Liver (tissue), 9 donors: Measurements from ENCODE around the gene ABCC5. TPM values are rescaled to one million over a fixed set of nuclear protein-coding genes. Genes with fewer than 3 reads are reported as not detected.
A peak's percentile ranks its signal among the peaks of the same experiment; 100 is the strongest.

Experiments
- DNase-seq: peaks from one replicate; pipeline ENCODE4 v3.0.0-alpha.2; 2017; ENCODE audit warnings: low spot score
- H3K27ac ChIP-seq, 2 donors: one replicate each; pipeline ENCODE4 v1.7.0; 2013; ENCODE audit warnings: inconsistent platforms in 2 of 2, low read length in 2 of 2, control low read depth in 1 of 2, low read depth in 1 of 2, mild to moderate bottlenecking in 1 of 2
- H3K27me3 ChIP-seq, 4 donors: one replicate each; pipeline versions ENCODE4 v1.6.1 to v1.7.0; 2013; ENCODE audit warnings: low read length in 3 of 4, inconsistent platforms in 1 of 4, mild to moderate bottlenecking in 1 of 4, moderate library complexity in 1 of 4; ENCODE audit not compliant: control insufficient read depth in 4 of 4, insufficient read depth in 4 of 4
- H3K36me3 ChIP-seq, 4 donors: one replicate each; pipeline versions ENCODE4 v1.6.1 to v1.7.0; 2013; ENCODE audit warnings: low read length in 3 of 4, mild to moderate bottlenecking in 3 of 4, low read depth in 1 of 4, moderate library complexity in 1 of 4; ENCODE audit not compliant: control insufficient read depth in 4 of 4, insufficient read depth in 3 of 4
- H3K4me1 ChIP-seq, 4 donors: one replicate each; pipeline versions ENCODE4 v1.6.1 to v1.7.0; 2013; ENCODE audit warnings: low read length in 3 of 4, mild to moderate bottlenecking in 3 of 4, moderate library complexity in 1 of 4; ENCODE audit not compliant: control insufficient read depth in 4 of 4, insufficient read depth in 4 of 4
- H3K4me3 ChIP-seq, 3 donors: one replicate each; pipeline versions ENCODE4 v1.6.1 to v1.7.0; 2013; ENCODE audit warnings: low read length in 3 of 3, control low read depth in 1 of 3, low read depth in 1 of 3, mild to moderate bottlenecking in 1 of 3
- H3K9ac ChIP-seq, 2 donors: one replicate each; pipeline ENCODE4 v1.7.0; 2013; ENCODE audit warnings: low read length in 2 of 2, mild to moderate bottlenecking in 2 of 2, moderate library complexity in 2 of 2, control low read depth in 1 of 2, low read depth in 1 of 2
- H3K9me3 ChIP-seq, 4 donors: one replicate each; pipeline versions ENCODE4 v1.6.1 to v1.7.0; 2013; ENCODE audit warnings: low read length in 3 of 4; ENCODE audit not compliant: control insufficient read depth in 4 of 4
- EGR1 ChIP-seq, 2 donors: IDR thresholded peaks; 2 replicates each; pipeline ENCODE4 v1.6.1; 2016 to 2018; ENCODE audit warnings: antibody characterized with exemption in 2 of 2, low read depth in 2 of 2
- FOXA1 ChIP-seq: IDR thresholded peaks from 2 replicates; pipeline ENCODE4 v1.6.1; 2016; ENCODE audit warnings: antibody characterized with exemption
- FOXA2 ChIP-seq: IDR thresholded peaks from 2 replicates; pipeline ENCODE4 v1.6.1; 2016; ENCODE audit warnings: antibody characterized with exemption
- GABPA ChIP-seq, 2 donors: IDR thresholded peaks in 1 of 2; conservative IDR thresholded peaks in 1 of 2; 2 replicates each; pipeline ENCODE4 v1.6.1; 2016; ENCODE audit warnings: antibody characterized with exemption in 2 of 2, mild to moderate bottlenecking in 1 of 2, moderate library complexity in 1 of 2
- HNF4A ChIP-seq, 2 donors: conservative IDR thresholded peaks; 2 replicates each; pipeline ENCODE4 v1.6.1; 2016; ENCODE audit warnings: antibody characterized with exemption in 2 of 2, mild to moderate bottlenecking in 2 of 2
- HNF4G ChIP-seq: IDR thresholded peaks from 2 replicates; pipeline ENCODE4 v1.6.1; 2016; ENCODE audit warnings: antibody characterized with exemption
- JUND ChIP-seq, 2 donors: IDR thresholded peaks; 2 replicates each; pipeline ENCODE4 v1.6.1; 2016; ENCODE audit warnings: antibody characterized with exemption in 2 of 2
- NR2F2 ChIP-seq: IDR thresholded peaks from 2 replicates; pipeline ENCODE4 v1.6.1; 2016; ENCODE audit warnings: antibody characterized with exemption
- RAD21 ChIP-seq, 2 donors: IDR thresholded peaks; 2 replicates each; pipeline ENCODE4 v1.6.1; 2016; ENCODE audit warnings: antibody characterized with exemption in 2 of 2, mild to moderate bottlenecking in 2 of 2
- RXRA ChIP-seq, 2 donors: IDR thresholded peaks; 2 replicates each; pipeline ENCODE4 v1.6.1; 2017 to 2018; ENCODE audit warnings: antibody characterized with exemption in 2 of 2, mild to moderate bottlenecking in 1 of 2
- SP1 ChIP-seq: IDR thresholded peaks from 2 replicates; pipeline ENCODE4 v1.6.1; 2018; ENCODE audit warnings: antibody characterized with exemption, mild to moderate bottlenecking
- TAF1 ChIP-seq: conservative IDR thresholded peaks from 2 replicates; pipeline ENCODE4 v1.6.1; 2016; ENCODE audit warnings: antibody characterized with exemption, mild to moderate bottlenecking
- YY1 ChIP-seq: IDR thresholded peaks from 2 replicates; pipeline ENCODE4 v1.6.1; 2016; ENCODE audit warnings: antibody characterized with exemption, mild to moderate bottlenecking
- WGBS: extraction: QIAGEN DNeasy Blood & Tissue Kit; methylation state at CpG from one replicate; pipeline ENCODE4 v1.1.7; 2013; 5-methylcytosine and 5-hydroxymethylcytosine counted together
- polyA plus RNA-seq, 2 donors: library from polyadenylated mRNA; stranded (reverse) in 1 of 2; unstranded in 1 of 2; fragments of 200-250 nt in 1 of 2; fragments of >200 nt in 1 of 2; fragmentation: Nextera tagmentation in 1 of 2; extraction: Ambion mirVana in 1 of 2; gene quantifications; one replicate each; pipeline versions ENCODE4 v1.2.1 to v1.2.3, GENCODE V29; 2013 to 2015
- total RNA-seq, 2 donors: library from RNA; depleted of rRNA; stranded (reverse); fragments of >200 nt; gene quantifications; one replicate each; pipeline ENCODE4 v1.2.3, GENCODE V29; 2014
- TF ChIP-seq, protein P1 (sequence below): IDR thresholded peaks from 2 replicates; pipeline ENCODE4 v1.6.1; 2016; ENCODE audit warnings: antibody characterized with exemption, mild to moderate bottlenecking
- TF ChIP-seq, protein P2 (sequence below): IDR thresholded peaks from 2 replicates; pipeline ENCODE4 v1.6.1; 2016; ENCODE audit warnings: antibody characterized with exemption
- TF ChIP-seq, protein P3 (sequence below): IDR thresholded peaks from 2 replicates; pipeline ENCODE4 v1.6.1; 2016; ENCODE audit warnings: antibody characterized with exemption
- TF ChIP-seq, protein P4 (sequence below): IDR thresholded peaks from 2 replicates; pipeline ENCODE4 v1.6.1; 2016; ENCODE audit warnings: antibody characterized with exemption
- TF ChIP-seq, protein P5 (sequence below): fragments of 150-350 bp; IDR thresholded peaks from 2 replicates; pipeline ENCODE4 v1.5.1; 2017; ENCODE audit warnings: improper control_type of control experiment, low read depth, low read length; ENCODE audit not compliant: missing input control
- donor health status: healthy.
- donor health status: healthy.
- donor health status: healthy.
- donor health status: healthy.
- donor health status: healthy.

ABCC5 gene
- total and polyA plus RNA-seq, 4 donors, result 2.8 to 35.7 (median 8.1) TPM

DNA sequence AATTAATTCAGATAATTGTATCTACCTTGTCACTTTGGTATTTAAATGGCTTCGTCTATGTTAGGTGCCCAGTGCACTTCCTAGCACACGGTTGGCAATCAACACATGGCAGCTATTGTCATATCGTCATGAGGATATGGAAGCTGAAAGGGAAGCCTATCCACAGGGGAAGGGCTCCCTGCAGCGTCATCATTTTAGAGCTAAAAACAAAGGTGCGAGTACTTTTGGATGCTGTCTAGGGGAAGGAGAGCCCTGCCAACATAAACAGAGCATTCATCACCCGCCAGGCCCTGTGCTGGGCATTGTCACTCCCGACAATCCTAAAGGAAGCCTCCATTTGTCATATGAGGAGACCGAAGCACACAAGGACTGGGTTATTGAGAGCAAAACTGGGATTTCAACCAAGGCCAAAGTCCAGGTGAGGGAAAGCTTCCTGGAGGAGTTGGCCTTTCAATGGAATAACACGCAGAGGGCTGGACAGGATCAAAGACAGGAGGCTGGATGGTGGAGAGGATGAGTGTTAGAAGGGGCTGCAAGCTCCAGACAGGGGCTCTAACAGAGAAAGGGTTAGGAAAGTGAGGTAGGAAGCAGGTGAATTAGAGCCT, 125.0 kb downstream of the ABCC5 start:
- no peaks in the 10 kb centered on the region for H3K9me3 ChIP-seq
- no peaks in the 10 kb centered on the region for H3K36me3 ChIP-seq
- no peak overlapping the region for H3K4me3 ChIP-seq
- H3K27me3 ChIP-seq, result no peaks in the 10 kb centered on the region
- TF ChIP-seq HNF4G, result peak; percentile 17
- TF ChIP-seq SP1, result peak; percentile 64
- TF ChIP-seq, protein P1, sequence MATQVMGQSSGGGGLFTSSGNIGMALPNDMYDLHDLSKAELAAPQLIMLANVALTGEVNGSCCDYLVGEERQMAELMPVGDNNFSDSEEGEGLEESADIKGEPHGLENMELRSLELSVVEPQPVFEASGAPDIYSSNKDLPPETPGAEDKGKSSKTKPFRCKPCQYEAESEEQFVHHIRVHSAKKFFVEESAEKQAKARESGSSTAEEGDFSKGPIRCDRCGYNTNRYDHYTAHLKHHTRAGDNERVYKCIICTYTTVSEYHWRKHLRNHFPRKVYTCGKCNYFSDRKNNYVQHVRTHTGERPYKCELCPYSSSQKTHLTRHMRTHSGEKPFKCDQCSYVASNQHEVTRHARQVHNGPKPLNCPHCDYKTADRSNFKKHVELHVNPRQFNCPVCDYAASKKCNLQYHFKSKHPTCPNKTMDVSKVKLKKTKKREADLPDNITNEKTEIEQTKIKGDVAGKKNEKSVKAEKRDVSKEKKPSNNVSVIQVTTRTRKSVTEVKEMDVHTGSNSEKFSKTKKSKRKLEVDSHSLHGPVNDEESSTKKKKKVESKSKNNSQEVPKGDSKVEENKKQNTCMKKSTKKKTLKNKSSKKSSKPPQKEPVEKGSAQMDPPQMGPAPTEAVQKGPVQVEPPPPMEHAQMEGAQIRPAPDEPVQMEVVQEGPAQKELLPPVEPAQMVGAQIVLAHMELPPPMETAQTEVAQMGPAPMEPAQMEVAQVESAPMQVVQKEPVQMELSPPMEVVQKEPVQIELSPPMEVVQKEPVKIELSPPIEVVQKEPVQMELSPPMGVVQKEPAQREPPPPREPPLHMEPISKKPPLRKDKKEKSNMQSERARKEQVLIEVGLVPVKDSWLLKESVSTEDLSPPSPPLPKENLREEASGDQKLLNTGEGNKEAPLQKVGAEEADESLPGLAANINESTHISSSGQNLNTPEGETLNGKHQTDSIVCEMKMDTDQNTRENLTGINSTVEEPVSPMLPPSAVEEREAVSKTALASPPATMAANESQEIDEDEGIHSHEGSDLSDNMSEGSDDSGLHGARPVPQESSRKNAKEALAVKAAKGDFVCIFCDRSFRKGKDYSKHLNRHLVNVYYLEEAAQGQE, result no peak
- TF ChIP-seq HNF4A (conservative IDR thresholded peaks at IDR 0.05), result peak; percentile 62 to 65
- peaks cover 0 to 4% (median 0%) of the 10 kb centered on the region in 4 donors for H3K4me1 ChIP-seq
- DNase-seq, result no peak
- H3K27ac ChIP-seq, result no peak overlapping the region
- 54% methylated on average over 9 of the region's 9 CpGs for WGBS
- H3K9ac ChIP-seq, result peak overlapping the region in 1 of 2 donors; percentile 5

DNA sequence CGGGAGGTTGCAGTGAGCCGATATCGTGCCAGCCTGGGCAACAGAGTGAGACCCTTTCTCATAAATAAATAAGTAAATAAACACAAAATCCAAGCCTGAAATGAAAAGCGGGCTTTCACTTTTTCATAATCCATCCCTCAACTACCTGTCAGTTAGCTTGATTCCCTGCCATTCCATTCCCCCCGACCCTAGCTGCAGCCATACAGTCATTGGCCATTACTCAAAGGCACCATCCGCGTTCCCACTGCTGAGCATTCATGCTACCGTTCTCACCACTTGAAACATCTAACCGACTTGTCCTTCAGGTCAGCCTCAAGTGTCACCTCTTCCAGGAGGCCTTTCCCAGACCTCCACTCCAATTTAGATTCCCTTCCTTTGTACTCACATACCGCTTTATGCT, 131.9 kb downstream of the ABCC5 start:
- TF ChIP-seq NR2F2 (no peak), RXRA (IDR thresholded peaks at IDR 0.05) (no peak), JUND (IDR thresholded peaks at IDR 0.05) (no peak), TAF1 (no peak), FOXA1 (no peak), YY1 (no peak), FOXA2 (no peak), EGR1 (IDR thresholded peaks at IDR 0.05; ENCODE audit: low read depth in 2 of 2) (no peak), SP1 (no peak), RAD21 (IDR thresholded peaks at IDR 0.05) (no peak), HNF4G (no peak), GABPA (IDR thresholded peaks at IDR 0.05 in 1 of 2, conservative IDR thresholded peaks at IDR 0.05 in 1 of 2) (no peak), HNF4A (conservative IDR thresholded peaks at IDR 0.05) (no peak)
- TF ChIP-seq, protein P2, sequence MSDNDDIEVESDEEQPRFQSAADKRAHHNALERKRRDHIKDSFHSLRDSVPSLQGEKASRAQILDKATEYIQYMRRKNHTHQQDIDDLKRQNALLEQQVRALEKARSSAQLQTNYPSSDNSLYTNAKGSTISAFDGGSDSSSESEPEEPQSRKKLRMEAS, result no peak
- TF ChIP-seq, protein P3, sequence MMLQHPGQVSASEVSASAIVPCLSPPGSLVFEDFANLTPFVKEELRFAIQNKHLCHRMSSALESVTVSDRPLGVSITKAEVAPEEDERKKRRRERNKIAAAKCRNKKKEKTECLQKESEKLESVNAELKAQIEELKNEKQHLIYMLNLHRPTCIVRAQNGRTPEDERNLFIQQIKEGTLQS, result no peak
- TF ChIP-seq, protein P1, result no peak
- TF ChIP-seq, protein P4, sequence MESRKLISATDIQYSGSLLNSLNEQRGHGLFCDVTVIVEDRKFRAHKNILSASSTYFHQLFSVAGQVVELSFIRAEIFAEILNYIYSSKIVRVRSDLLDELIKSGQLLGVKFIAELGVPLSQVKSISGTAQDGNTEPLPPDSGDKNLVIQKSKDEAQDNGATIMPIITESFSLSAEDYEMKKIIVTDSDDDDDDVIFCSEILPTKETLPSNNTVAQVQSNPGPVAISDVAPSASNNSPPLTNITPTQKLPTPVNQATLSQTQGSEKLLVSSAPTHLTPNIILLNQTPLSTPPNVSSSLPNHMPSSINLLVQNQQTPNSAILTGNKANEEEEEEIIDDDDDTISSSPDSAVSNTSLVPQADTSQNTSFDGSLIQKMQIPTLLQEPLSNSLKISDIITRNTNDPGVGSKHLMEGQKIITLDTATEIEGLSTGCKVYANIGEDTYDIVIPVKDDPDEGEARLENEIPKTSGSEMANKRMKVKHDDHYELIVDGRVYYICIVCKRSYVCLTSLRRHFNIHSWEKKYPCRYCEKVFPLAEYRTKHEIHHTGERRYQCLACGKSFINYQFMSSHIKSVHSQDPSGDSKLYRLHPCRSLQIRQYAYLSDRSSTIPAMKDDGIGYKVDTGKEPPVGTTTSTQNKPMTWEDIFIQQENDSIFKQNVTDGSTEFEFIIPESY, result no peak
- TF ChIP-seq, protein P5, sequence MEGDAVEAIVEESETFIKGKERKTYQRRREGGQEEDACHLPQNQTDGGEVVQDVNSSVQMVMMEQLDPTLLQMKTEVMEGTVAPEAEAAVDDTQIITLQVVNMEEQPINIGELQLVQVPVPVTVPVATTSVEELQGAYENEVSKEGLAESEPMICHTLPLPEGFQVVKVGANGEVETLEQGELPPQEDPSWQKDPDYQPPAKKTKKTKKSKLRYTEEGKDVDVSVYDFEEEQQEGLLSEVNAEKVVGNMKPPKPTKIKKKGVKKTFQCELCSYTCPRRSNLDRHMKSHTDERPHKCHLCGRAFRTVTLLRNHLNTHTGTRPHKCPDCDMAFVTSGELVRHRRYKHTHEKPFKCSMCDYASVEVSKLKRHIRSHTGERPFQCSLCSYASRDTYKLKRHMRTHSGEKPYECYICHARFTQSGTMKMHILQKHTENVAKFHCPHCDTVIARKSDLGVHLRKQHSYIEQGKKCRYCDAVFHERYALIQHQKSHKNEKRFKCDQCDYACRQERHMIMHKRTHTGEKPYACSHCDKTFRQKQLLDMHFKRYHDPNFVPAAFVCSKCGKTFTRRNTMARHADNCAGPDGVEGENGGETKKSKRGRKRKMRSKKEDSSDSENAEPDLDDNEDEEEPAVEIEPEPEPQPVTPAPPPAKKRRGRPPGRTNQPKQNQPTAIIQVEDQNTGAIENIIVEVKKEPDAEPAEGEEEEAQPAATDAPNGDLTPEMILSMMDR, result no peak
- H3K27me3 ChIP-seq, result no peaks in the 10 kb centered on the region
- no peaks in the 10 kb centered on the region for H3K36me3 ChIP-seq
- DNase-seq, result no peak
- no peak overlapping the region for H3K27ac ChIP-seq
- H3K9me3 ChIP-seq, result no peaks in the 10 kb centered on the region
- no peak overlapping the region for H3K4me3 ChIP-seq
- 96% methylated on average over 10 of the region's 10 CpGs for WGBS
- H3K9ac ChIP-seq, result no peak overlapping the region
- peaks cover 2 to 24% (median 18%) of the 10 kb centered on the region in 4 donors for H3K4me1 ChIP-seq
